ENCODE measurements around the gene C6orf47. TPM values are rescaled to one million over a fixed set of nuclear protein-coding genes. Genes with fewer than 3 reads are reported as not detected.
A peak's percentile ranks its signal among the peaks of the same experiment; 100 is the strongest.

C6orf47 gene
- polyA plus RNA-seq, 1 of the 3 experiments (the other 2 are of a cell fraction), result 10.3 TPM

DNA sequence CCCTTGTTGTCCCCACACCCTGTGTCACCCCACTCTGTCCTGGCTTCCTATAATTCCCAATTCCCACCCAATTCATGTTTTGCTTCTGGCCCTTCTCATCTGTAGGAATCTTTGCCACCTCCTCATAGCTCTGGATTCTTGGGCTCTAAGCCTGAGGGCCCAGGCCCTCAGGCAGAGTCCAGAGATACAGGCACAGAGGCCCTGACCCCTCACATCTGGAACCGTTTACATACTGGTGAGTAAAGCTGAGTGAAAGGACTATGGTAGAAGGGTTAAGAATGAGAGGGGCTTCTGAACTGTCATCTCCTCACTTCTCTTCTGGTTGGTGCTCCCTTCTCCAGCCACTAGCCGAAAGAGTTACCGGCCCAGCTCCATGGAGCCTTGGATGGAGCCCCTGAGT lies 26.4 kb downstream of the C6orf47 start:
- H3K79me2 ChIP-seq (ENCODE audit: insufficient read depth), result peaks cover 15% of the 10 kb centered on the region; the same call in 1 of the 2 replicates
- peaks cover 19% of the 10 kb centered on the region; the same call in 1 of the 2 replicates for H4K20me1 ChIP-seq (ENCODE audit: insufficient read depth)
- DNase-seq, result no peak
- no peak overlapping the region for H3K4me3 ChIP-seq (ENCODE audit: low read depth in 2 of 2, low read length in 1 of 2)
- H3K9me2 ChIP-seq, result no peaks in the 10 kb centered on the region
- H3K9ac ChIP-seq, result no peak overlapping the region
- H3K9me3 ChIP-seq, result no peaks in the 10 kb centered on the region
- no peaks in the 10 kb centered on the region for H3K27me3 ChIP-seq (ENCODE audit: insufficient read depth)
- no peak overlapping the region for H3K4me2 ChIP-seq
- 80% methylated on average over 3 of the region's 3 CpGs for WGBS (ENCODE audit: low lambda C conversion rate)
- TF ChIP-seq TAF1 (IDR thresholded peaks at IDR 0.05; ENCODE audit: borderline replicate concordance, low read depth, low read length), result no peak
- no peak for TF ChIP-seq FOSL2 (IDR thresholded peaks at IDR 0.05; ENCODE audit: borderline replicate concordance, low read depth)
- no peak for TF ChIP-seq JUND (IDR thresholded peaks at IDR 0.05)
- TF ChIP-seq TCF12 (IDR thresholded peaks at IDR 0.05), result 0 out of 2 replicates have a peak, but pooled peaks have one; percentile 27
- no peak for TF ChIP-seq CHD2 (IDR thresholded peaks at IDR 0.05; ENCODE audit: low read length, partially characterized antibody)
- H3F3A ChIP-seq (replicated peaks; ENCODE audit: insufficient read depth), result peaks cover 50% of the 10 kb centered on the region
- peak overlapping the region in 1 of 2 experiments; percentile 28; a peak in 2 of 4 replicates for H3K27ac ChIP-seq (ENCODE audit: low read depth in 2 of 2, low read length in 1 of 2)
- peaks cover 37 to 94% of the 10 kb centered on the region in 2 experiments for H3K36me3 ChIP-seq (replicated peaks in 1 of 2; ENCODE audit: control insufficient read depth in 1 of 2, insufficient read depth in 2 of 2, low read length in 1 of 2)
- POLR2A ChIA-PET, result interaction anchor here (1.0 to 1.3 kb wide), 2 partner anchors 10 to 11 kb away, joined by 6 to 11 read pairs; no protein-coding TSS in a partner anchor
- CTCF ChIA-PET, result interaction anchor here (0.9 to 1.4 kb wide), 3 partner anchors 13 to 18 kb away, joined by 3 to 5 read pairs (median 4); partner anchors contain the start of gene BAG6
- H2AFZ ChIP-seq (ENCODE audit: low read depth), result no peak overlapping the region
- no peaks in the 10 kb centered on the region; a peak in 1 of 4 replicates for H3K4me1 ChIP-seq (ENCODE audit: control insufficient read depth in 1 of 2, insufficient read depth in 2 of 2, low read depth in 1 of 2, low read length in 1 of 2)

DNA sequence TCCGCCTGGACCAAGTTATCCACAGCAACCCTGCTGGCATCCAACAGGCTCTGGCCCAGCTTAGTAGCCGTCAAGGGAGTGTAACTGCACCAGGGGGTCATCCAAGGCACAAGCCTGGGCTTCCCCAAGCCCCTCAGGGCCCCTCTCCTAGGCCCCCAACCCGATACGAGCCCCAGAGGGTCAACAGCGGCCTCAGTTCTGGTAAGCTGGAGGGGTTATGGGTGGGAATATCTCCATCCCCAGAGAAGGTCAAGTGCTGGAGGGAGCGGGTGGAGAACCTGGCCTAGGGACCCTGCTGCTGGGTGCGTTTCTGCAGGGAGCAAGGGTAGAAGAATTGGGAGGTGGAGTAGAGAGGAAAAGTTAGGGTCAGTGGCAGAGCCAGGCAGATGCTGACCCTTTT lies 27.1 kb downstream of the C6orf47 start:
- 98% methylated on average over 5 of the region's 7 CpGs for WGBS (ENCODE audit: low lambda C conversion rate)
- peaks cover 19% of the 10 kb centered on the region; the same call in 1 of the 2 replicates for H3K79me2 ChIP-seq (ENCODE audit: insufficient read depth)
- H3K9me2 ChIP-seq, result no peaks in the 10 kb centered on the region
- no peaks in the 10 kb centered on the region for H3K27me3 ChIP-seq (ENCODE audit: insufficient read depth)
- peaks cover 44 to 96% of the 10 kb centered on the region in 2 experiments for H3K36me3 ChIP-seq (replicated peaks in 1 of 2; ENCODE audit: control insufficient read depth in 1 of 2, insufficient read depth in 2 of 2, low read length in 1 of 2)
- ChIA-PET POLR2A (interaction anchor here (1.0 to 1.3 kb wide), 4 partner anchors 10 to 27 kb away, joined by 3 to 11 read pairs (median 4); partner anchors contain the start of gene C6orf47), CTCF (interaction anchor here (0.6 to 1.4 kb wide), 3 partner anchors 10 to 416 kb away, joined by 3 to 4 read pairs (median 4); no protein-coding TSS in a partner anchor)
- no peak overlapping the region; a peak in 1 of 4 replicates for H3K27ac ChIP-seq (ENCODE audit: low read depth in 2 of 2, low read length in 1 of 2)
- no peak overlapping the region for H3K4me3 ChIP-seq (ENCODE audit: low read depth in 2 of 2, low read length in 1 of 2)
- H3K4me2 ChIP-seq, result no peak overlapping the region
- no peak overlapping the region for H2AFZ ChIP-seq (ENCODE audit: low read depth)
- peak; percentile 18 for DNase-seq
- no peaks in the 10 kb centered on the region; a peak in 1 of 4 replicates for H3K4me1 ChIP-seq (ENCODE audit: control insufficient read depth in 1 of 2, insufficient read depth in 2 of 2, low read depth in 1 of 2, low read length in 1 of 2)
- H3K9ac ChIP-seq, result no peak overlapping the region
- peaks cover 43% of the 10 kb centered on the region for H3F3A ChIP-seq (replicated peaks; ENCODE audit: insufficient read depth)
- peaks cover 19% of the 10 kb centered on the region; the same call in 1 of the 2 replicates for H4K20me1 ChIP-seq (ENCODE audit: insufficient read depth)
- H3K9me3 ChIP-seq, result no peaks in the 10 kb centered on the region
- TF ChIP-seq, protein P1, sequence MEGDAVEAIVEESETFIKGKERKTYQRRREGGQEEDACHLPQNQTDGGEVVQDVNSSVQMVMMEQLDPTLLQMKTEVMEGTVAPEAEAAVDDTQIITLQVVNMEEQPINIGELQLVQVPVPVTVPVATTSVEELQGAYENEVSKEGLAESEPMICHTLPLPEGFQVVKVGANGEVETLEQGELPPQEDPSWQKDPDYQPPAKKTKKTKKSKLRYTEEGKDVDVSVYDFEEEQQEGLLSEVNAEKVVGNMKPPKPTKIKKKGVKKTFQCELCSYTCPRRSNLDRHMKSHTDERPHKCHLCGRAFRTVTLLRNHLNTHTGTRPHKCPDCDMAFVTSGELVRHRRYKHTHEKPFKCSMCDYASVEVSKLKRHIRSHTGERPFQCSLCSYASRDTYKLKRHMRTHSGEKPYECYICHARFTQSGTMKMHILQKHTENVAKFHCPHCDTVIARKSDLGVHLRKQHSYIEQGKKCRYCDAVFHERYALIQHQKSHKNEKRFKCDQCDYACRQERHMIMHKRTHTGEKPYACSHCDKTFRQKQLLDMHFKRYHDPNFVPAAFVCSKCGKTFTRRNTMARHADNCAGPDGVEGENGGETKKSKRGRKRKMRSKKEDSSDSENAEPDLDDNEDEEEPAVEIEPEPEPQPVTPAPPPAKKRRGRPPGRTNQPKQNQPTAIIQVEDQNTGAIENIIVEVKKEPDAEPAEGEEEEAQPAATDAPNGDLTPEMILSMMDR (IDR thresholded peaks at IDR 0.05), result no peak
- TF ChIP-seq, protein P2, sequence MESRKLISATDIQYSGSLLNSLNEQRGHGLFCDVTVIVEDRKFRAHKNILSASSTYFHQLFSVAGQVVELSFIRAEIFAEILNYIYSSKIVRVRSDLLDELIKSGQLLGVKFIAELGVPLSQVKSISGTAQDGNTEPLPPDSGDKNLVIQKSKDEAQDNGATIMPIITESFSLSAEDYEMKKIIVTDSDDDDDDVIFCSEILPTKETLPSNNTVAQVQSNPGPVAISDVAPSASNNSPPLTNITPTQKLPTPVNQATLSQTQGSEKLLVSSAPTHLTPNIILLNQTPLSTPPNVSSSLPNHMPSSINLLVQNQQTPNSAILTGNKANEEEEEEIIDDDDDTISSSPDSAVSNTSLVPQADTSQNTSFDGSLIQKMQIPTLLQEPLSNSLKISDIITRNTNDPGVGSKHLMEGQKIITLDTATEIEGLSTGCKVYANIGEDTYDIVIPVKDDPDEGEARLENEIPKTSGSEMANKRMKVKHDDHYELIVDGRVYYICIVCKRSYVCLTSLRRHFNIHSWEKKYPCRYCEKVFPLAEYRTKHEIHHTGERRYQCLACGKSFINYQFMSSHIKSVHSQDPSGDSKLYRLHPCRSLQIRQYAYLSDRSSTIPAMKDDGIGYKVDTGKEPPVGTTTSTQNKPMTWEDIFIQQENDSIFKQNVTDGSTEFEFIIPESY (IDR thresholded peaks at IDR 0.05; ENCODE audit: borderline replicate concordance, low read depth), result no peak
- TF ChIP-seq FOXJ3 (CRISPR knock-in tag; IDR thresholded peaks at IDR 0.05), result no peak
- TF ChIP-seq EP300 (IDR thresholded peaks at IDR 0.05; ENCODE audit: borderline replicate concordance in 1 of 2, low read depth in 1 of 2, low read length in 1 of 2), result no peak
- no peak for TF ChIP-seq GATA2 (CRISPR knock-in tag; IDR thresholded peaks at IDR 0.05)
- no peak for TF ChIP-seq SIN3A (IDR thresholded peaks at IDR 0.05; ENCODE audit: borderline replicate concordance, low read depth, low read length)
- TF ChIP-seq SMC3 (IDR thresholded peaks at IDR 0.05; ENCODE audit: low read depth, low read length), result no peak
- no peak for TF ChIP-seq YY1 (IDR thresholded peaks at IDR 0.05; ENCODE audit: low read depth)
- no peak for TF ChIP-seq TAF1 (IDR thresholded peaks at IDR 0.05; ENCODE audit: borderline replicate concordance, low read depth, low read length)
- TF ChIP-seq, protein P3, sequence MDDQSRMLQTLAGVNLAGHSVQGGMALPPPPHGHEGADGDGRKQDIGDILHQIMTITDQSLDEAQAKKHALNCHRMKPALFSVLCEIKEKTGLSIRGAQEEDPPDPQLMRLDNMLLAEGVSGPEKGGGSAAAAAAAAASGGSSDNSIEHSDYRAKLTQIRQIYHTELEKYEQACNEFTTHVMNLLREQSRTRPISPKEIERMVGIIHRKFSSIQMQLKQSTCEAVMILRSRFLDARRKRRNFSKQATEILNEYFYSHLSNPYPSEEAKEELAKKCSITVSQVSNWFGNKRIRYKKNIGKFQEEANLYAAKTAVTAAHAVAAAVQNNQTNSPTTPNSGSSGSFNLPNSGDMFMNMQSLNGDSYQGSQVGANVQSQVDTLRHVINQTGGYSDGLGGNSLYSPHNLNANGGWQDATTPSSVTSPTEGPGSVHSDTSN (IDR thresholded peaks at IDR 0.05), result no peak
- TF ChIP-seq, protein P4, sequence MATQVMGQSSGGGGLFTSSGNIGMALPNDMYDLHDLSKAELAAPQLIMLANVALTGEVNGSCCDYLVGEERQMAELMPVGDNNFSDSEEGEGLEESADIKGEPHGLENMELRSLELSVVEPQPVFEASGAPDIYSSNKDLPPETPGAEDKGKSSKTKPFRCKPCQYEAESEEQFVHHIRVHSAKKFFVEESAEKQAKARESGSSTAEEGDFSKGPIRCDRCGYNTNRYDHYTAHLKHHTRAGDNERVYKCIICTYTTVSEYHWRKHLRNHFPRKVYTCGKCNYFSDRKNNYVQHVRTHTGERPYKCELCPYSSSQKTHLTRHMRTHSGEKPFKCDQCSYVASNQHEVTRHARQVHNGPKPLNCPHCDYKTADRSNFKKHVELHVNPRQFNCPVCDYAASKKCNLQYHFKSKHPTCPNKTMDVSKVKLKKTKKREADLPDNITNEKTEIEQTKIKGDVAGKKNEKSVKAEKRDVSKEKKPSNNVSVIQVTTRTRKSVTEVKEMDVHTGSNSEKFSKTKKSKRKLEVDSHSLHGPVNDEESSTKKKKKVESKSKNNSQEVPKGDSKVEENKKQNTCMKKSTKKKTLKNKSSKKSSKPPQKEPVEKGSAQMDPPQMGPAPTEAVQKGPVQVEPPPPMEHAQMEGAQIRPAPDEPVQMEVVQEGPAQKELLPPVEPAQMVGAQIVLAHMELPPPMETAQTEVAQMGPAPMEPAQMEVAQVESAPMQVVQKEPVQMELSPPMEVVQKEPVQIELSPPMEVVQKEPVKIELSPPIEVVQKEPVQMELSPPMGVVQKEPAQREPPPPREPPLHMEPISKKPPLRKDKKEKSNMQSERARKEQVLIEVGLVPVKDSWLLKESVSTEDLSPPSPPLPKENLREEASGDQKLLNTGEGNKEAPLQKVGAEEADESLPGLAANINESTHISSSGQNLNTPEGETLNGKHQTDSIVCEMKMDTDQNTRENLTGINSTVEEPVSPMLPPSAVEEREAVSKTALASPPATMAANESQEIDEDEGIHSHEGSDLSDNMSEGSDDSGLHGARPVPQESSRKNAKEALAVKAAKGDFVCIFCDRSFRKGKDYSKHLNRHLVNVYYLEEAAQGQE (IDR thresholded peaks at IDR 0.05; ENCODE audit: low read depth, low read length), result no peak
- TF ChIP-seq EZH2phosphoT487 (IDR thresholded peaks at IDR 0.05; ENCODE audit: borderline replicate concordance, low read depth), result no peak
- TF ChIP-seq FOXM1 (IDR thresholded peaks at IDR 0.05; ENCODE audit: low read depth), result no peak
- no peak for TF ChIP-seq POLR2AphosphoS5 (IDR thresholded peaks at IDR 0.05; ENCODE audit: low read depth, low read length)
- TF ChIP-seq CHD2 (IDR thresholded peaks at IDR 0.05; ENCODE audit: low read length, partially characterized antibody), result no peak
